ENCODE measurements around the gene FHAD1. TPM values are rescaled to one million over a fixed set of nuclear protein-coding genes. Genes with fewer than 3 reads are reported as not detected.

FHAD1 gene
- total and polyA plus RNA-seq, 4 donors: under 0.01 to 0.13 (median 0.05) TPM; not detected in 1

DNA sequence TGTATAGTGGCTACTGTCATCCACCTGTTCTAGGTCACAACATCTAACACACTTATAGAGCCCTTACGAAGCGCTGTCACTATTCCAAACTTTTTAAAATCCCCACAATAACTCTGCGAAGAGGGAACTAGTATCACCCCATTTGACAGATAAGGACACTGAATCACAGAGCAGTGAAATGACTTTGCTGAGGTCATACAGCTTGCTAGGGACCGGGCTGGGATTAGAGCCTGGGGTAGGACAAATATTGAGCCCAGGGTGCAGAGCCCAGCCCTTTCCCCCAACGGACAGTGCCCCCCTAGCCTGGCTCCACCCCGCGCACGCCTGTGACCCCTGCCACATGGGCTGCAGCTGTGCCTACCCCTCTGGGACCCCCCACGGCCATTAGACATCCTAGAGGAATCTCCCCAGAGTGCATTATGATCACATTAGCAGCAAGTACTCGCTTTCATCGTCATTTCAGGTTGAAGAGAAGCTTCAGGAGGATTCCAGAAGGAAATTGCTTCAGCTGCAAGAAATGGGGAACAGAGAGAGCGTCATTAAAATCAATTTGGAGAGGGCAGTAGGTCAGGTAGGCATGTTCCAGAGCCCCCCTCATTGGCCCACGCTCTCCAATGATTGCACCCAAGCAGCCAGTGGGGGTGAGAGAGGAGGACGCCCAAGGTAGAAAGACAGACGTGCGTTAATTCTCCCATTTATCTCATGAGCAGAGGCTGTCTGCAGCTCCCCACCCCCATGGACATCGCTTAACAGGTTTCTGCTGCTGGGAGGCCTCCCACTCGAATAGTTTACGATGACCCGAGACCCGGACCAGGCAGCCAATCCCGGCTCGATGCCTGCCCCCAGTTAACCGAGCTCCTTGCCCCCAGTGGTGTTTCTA is 77.2 kb downstream of the FHAD1 start (continued):
- TF ChIP-seq, protein P1, sequence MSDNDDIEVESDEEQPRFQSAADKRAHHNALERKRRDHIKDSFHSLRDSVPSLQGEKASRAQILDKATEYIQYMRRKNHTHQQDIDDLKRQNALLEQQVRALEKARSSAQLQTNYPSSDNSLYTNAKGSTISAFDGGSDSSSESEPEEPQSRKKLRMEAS (IDR thresholded peaks at IDR 0.05): no peak
- no peak for TF ChIP-seq FOXA1 (IDR thresholded peaks at IDR 0.05)

DNA sequence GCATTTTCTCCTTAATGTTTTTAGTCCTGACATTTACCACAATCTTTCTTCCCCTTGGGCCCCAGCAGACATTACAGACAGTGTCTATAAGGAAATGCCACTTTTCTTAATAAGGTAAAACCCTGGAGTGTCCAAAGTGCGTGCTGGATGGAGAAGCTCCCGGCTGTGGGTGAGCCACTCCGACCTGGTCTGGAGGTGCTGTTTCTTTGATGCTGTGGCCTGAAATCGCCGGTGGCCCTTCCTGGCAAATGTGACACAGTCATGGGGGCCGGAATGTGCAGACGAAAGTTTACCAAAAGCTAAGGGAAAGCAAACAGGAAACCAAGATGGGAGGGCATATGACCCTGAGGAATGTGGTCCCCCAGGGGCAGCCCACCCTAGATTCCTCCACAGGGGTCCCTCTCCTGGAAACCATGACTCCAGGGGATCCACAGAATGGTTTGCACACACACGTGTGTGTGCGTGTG is 77.9 kb downstream of the FHAD1 start:
- Histone ChIP-seq H3K9ac (ENCODE audit: low read depth in 1 of 2, low read length in 2 of 2) (no peak overlapping the region), H3K9me3 (ENCODE audit: control insufficient read depth in 4 of 4, low read length in 3 of 4) (no peaks in the 10 kb centered on the region), H3K27me3 (ENCODE audit: control insufficient read depth in 4 of 4, insufficient read depth in 4 of 4, low read length in 3 of 4) (no peaks in the 10 kb centered on the region), H3K4me3 (ENCODE audit: low read depth in 1 of 3, low read length in 3 of 3) (no peak overlapping the region), H3K27ac (ENCODE audit: low read depth in 1 of 2, low read length in 2 of 2) (no peak overlapping the region), H3K4me1 (ENCODE audit: control insufficient read depth in 4 of 4, insufficient read depth in 4 of 4, low read length in 3 of 4) (peaks cover 0 to 19% (median 17%) of the 10 kb centered on the region in 4 donors), H3K36me3 (ENCODE audit: control insufficient read depth in 4 of 4, insufficient read depth in 3 of 4, low read depth in 1 of 4, low read length in 3 of 4) (no peaks in the 10 kb centered on the region)
- TF ChIP-seq YY1 (IDR thresholded peaks at IDR 0.05) (no peak), HNF4A (conservative IDR thresholded peaks at IDR 0.05) (no peak)
- TF ChIP-seq, protein P1 (IDR thresholded peaks at IDR 0.05): no peak
- DNase-seq (ENCODE audit: low spot score): no peak
- WGBS: 90% methylated on average over 9 of the region's 9 CpGs

DNA sequence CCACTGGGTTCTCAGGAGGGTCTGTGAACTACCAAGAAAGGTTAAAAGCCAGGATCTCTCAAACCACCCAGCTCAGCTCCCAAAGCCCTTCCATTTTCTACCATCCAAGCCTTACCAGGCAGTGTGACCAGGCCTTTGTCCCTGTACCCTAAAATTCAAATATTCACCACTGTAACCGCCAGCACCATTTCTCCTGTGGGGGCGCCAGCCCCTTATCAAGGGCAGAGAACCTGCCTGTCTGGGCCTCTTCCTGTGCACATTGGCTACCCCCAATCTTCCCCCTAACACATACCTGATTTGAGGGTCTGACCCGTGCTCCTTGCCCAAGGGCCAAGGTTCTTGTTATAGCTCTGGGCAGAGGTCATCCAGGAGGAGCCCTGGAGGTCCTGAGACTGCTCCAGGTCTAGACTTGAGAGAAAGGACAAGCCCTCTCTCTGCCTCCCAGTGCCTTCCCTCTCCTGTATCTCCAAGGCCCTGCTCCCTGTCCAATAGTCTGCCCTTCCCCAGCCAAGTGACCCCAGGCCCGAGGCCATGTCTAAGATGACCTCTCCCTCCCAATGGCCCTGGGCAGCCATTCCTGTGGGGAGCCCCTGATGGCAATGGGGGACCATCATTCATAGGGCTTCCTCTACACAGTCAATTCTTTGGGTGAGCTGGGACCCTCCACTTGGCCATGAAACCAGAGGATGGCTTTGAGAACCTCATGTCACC is 78.5 kb downstream of the FHAD1 start:
- no peak for DNase-seq (ENCODE audit: low spot score)
- Histone ChIP-seq H3K36me3 (ENCODE audit: control insufficient read depth in 4 of 4, insufficient read depth in 3 of 4, low read depth in 1 of 4, low read length in 3 of 4) (no peaks in the 10 kb centered on the region), H3K9me3 (ENCODE audit: control insufficient read depth in 4 of 4, low read length in 3 of 4) (no peaks in the 10 kb centered on the region), H3K27me3 (ENCODE audit: control insufficient read depth in 4 of 4, insufficient read depth in 4 of 4, low read length in 3 of 4) (no peaks in the 10 kb centered on the region), H3K4me3 (ENCODE audit: low read depth in 1 of 3, low read length in 3 of 3) (no peak overlapping the region), H3K9ac (ENCODE audit: low read depth in 1 of 2, low read length in 2 of 2) (no peak overlapping the region), H3K4me1 (ENCODE audit: control insufficient read depth in 4 of 4, insufficient read depth in 4 of 4, low read length in 3 of 4) (peaks cover 0 to 19% (median 17%) of the 10 kb centered on the region in 4 donors), H3K27ac (ENCODE audit: low read depth in 1 of 2, low read length in 2 of 2) (no peak overlapping the region)
- TF ChIP-seq SP1 (IDR thresholded peaks at IDR 0.05): no peak
- 95% methylated on average over 4 of the region's 4 CpGs for WGBS

DNA sequence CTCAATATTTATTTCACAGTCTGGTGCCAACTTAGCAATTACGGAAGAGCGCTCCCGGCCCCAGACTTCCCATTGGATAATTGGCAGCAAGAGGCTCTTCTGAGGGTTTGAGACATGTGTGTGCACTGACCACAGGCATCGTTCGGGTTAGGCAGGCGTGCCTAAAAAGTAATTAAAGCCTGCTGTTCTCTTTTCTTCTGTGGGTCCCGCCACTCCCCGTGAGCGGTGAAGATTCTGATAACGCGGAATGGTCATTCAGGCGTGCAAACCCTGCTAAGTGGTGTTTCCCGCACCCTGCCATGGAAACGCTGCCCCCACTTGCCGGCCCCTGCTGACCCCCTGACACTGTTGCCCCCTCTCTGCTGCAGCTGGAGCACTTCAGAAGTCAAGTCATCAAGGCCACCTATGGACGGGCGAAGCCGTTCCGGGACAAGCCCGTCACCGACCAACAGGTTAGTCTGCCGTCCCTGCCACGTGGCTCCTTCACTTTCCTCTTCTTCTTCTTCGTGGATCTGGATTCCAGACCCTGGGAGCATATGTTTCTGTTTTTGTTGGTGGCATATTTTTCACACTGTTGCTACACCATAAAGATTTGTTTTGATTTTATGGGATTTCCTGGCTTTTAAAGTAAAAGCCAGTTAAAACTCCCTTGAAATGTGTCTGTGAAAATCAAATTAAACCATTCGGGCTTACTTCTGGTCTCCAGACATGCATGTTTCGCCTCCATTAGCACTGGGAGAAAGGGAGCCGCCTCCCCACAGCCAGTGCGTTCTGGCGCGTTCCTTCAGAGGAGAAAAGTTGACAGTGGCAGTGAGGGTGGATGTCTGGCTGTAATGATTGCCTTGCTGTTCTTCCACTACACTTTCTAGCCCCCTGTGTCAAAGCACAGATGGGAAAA is 79.9 kb downstream of the FHAD1 start:
- H3K36me3 ChIP-seq (ENCODE audit: control insufficient read depth in 4 of 4, insufficient read depth in 3 of 4, low read depth in 1 of 4, low read length in 3 of 4): no peaks in the 10 kb centered on the region
- 89% methylated on average over 30 of the region's 30 CpGs for WGBS
- DNase-seq (ENCODE audit: low spot score): no peak
- no peak overlapping the region for H3K4me3 ChIP-seq (ENCODE audit: low read depth in 1 of 3, low read length in 3 of 3)
- TF ChIP-seq HNF4G (IDR thresholded peaks at IDR 0.05): no peak
- H3K9me3 ChIP-seq (ENCODE audit: control insufficient read depth in 4 of 4, low read length in 3 of 4): no peaks in the 10 kb centered on the region
- H3K27ac ChIP-seq (ENCODE audit: low read depth in 1 of 2, low read length in 2 of 2): no peak overlapping the region
- H3K27me3 ChIP-seq (ENCODE audit: control insufficient read depth in 4 of 4, insufficient read depth in 4 of 4, low read length in 3 of 4): no peaks in the 10 kb centered on the region
- H3K9ac ChIP-seq (ENCODE audit: low read depth in 1 of 2, low read length in 2 of 2): no peak overlapping the region
- H3K4me1 ChIP-seq (ENCODE audit: control insufficient read depth in 4 of 4, insufficient read depth in 4 of 4, low read length in 3 of 4): peaks cover 0 to 19% (median 17%) of the 10 kb centered on the region in 4 donors

All from liver (tissue), 9 donors.